Erythroblast (primary cell): ENCODE data around the gene HOXD3.
A peak's percentile ranks its signal among the peaks of the same experiment; 100 is the strongest.

Experiments used
- DNase-seq, 2 experiments: peaks; one replicate each; lab custom pipeline; 2025; lab: John Stamatoyannopoulos, UW
- GATA1 ChIP-seq: IDR thresholded peaks from 2 replicates; pipeline ENCODE4 v1.6.1; 2011; ENCODE audit warnings: low read depth, mild to moderate bottlenecking, control low read depth, low read length, moderate library complexity
- POLR2A ChIP-seq: IDR thresholded peaks from 2 replicates; pipeline ENCODE4 v1.6.1; 2011; ENCODE audit warnings: mild to moderate bottlenecking, low read length

The HOXD3 gene

GRCh38 chr2:176156807-176157498, at the start of gene HOXD3:
Gene HOXD3, plus strand, starts transcription at chr2:176157307. Its CDS starts 11,808 bp downstream, at chr2:176169115.
- TF ChIP-seq GATA1 (no peak), POLR2A (no peak)
- DNase-seq = no peak

- TF ChIP-seq GATA1 (no peak), POLR2A (no peak)
- DNase-seq = no peak
Measured at GRCh38 chr2:176107731-176108181, 49.4 kb upstream of the HOXD3 start.

- no peak for DNase-seq
Measured at GRCh38 chr2:176109192-176109901, 47.8 kb upstream of the HOXD3 start.

GRCh38 chr2:176109946-176110345, 47.2 kb upstream of the HOXD3 start:
- DNase-seq = no peak
- TF ChIP-seq POLR2A (no peak), GATA1 (no peak)

More at GRCh38 chr2:176109192-176109901, 47.8 kb upstream of the HOXD3 start:
- no peak for TF ChIP-seq POLR2A
- no peak for TF ChIP-seq GATA1

GRCh38 chr2:176110415-176111308, 46.4 kb upstream of the HOXD3 start:
- DNase-seq = no peak
- TF ChIP-seq POLR2A = no peak
- TF ChIP-seq GATA1 = no peak

GRCh38 chr2:176111309-176111663, 45.8 kb upstream of the HOXD3 start:
- TF ChIP-seq GATA1 = no peak
- TF ChIP-seq POLR2A = no peak
- DNase-seq = peak; percentile 61 to 66

GRCh38 chr2:176111846-176112374, 45.2 kb upstream of the HOXD3 start:
- no peak for DNase-seq
- no peak for TF ChIP-seq POLR2A
- no peak for TF ChIP-seq GATA1

GRCh38 chr2:176112375-176113302, 44.5 kb upstream of the HOXD3 start:
- TF ChIP-seq POLR2A (no peak), GATA1 (no peak)
- no peak for DNase-seq

- TF ChIP-seq GATA1 (no peak), POLR2A (no peak)
- no peak for DNase-seq
Measured at GRCh38 chr2:176114120-176114929, 42.8 kb upstream of the HOXD3 start.

- DNase-seq = no peak
Measured at GRCh38 chr2:176114930-176115625, 42.0 kb upstream of the HOXD3 start.

More at GRCh38 chr2:176114930-176115625, 42.0 kb upstream of the HOXD3 start:
- no peak for TF ChIP-seq GATA1
- no peak for TF ChIP-seq POLR2A
